Left forelimb (tissue), 1 donor: ENCODE results near the gene GUCA2B.

Experiments
- DNase-seq: peaks from one replicate; pipeline ENCODE4 v3.0.0-alpha.2; 2018; ENCODE audit warnings: low spot score

The GUCA2B gene

GRCh38 chr1:42152907-42153600 lies at the start of gene GUCA2B:
Gene GUCA2B, plus strand, starts transcription at chr1:42153410. Its CDS starts 41 bp downstream, at chr1:42153451.
- DNase-seq, result no peak

GRCh38 chr1:42105025-42105424 lies 48.2 kb upstream of the GUCA2B start:
- DNase-seq, result no peak

- no peak for DNase-seq
Measured at GRCh38 chr1:42108309-42108708, 44.9 kb upstream of the GUCA2B start.

- DNase-seq, result no peak
Measured at GRCh38 chr1:42109600-42109999, 43.6 kb upstream of the GUCA2B start.

GRCh38 chr1:42114229-42114628 lies 39.0 kb upstream of the GUCA2B start:
- DNase-seq, result no peak

GRCh38 chr1:42117214-42117613 lies 36.0 kb upstream of the GUCA2B start:
- DNase-seq, result no peak

- no peak for DNase-seq
Measured at GRCh38 chr1:42118125-42118524, 35.1 kb upstream of the GUCA2B start.

- no peak for DNase-seq
Measured at GRCh38 chr1:42122408-42122807, 30.8 kb upstream of the GUCA2B start.

- DNase-seq, result no peak
Measured at GRCh38 chr1:42125552-42125951, 27.7 kb upstream of the GUCA2B start.

GRCh38 chr1:42127767-42128166 lies 25.4 kb upstream of the GUCA2B start:
- DNase-seq, result no peak

- no peak for DNase-seq
Measured at GRCh38 chr1:42128499-42128898, 24.7 kb upstream of the GUCA2B start.

- no peak for DNase-seq
Measured at GRCh38 chr1:42128964-42129363, 24.2 kb upstream of the GUCA2B start.

- DNase-seq, result no peak
Measured at GRCh38 chr1:42130061-42130660, 23.0 kb upstream of the GUCA2B start.

- DNase-seq, result no peak
Measured at GRCh38 chr1:42133390-42133789, 19.8 kb upstream of the GUCA2B start.

GRCh38 chr1:42133809-42134526 lies 19.2 kb upstream of the GUCA2B start:
- DNase-seq, result no peak

GRCh38 chr1:42135426-42135825 lies 17.8 kb upstream of the GUCA2B start:
- no peak for DNase-seq

GRCh38 chr1:42136466-42136865 lies 16.7 kb upstream of the GUCA2B start:
- DNase-seq, result no peak

GRCh38 chr1:42137766-42138165 lies 15.4 kb upstream of the GUCA2B start:
- no peak for DNase-seq

- no peak for DNase-seq
Measured at GRCh38 chr1:42138586-42138985, 14.6 kb upstream of the GUCA2B start.

- DNase-seq, result no peak
Measured at GRCh38 chr1:42139444-42139843, 13.8 kb upstream of the GUCA2B start.

GRCh38 chr1:42140191-42140590 lies 13.0 kb upstream of the GUCA2B start:
- no peak for DNase-seq

GRCh38 chr1:42141978-42142377 lies 11.2 kb upstream of the GUCA2B start:
- DNase-seq, result no peak
